H9 (cell line): ENCODE measurements around the gene TADA1. TPM values are rescaled to one million over a fixed set of nuclear protein-coding genes. Genes with fewer than 3 reads are reported as not detected.

ENCODE experiments used
- DNase-seq: peaks from one replicate; pipeline ENCODE4 v3.0.0-alpha.2; 2017
- H2AFZ ChIP-seq: one replicate; pipeline ENCODE4 v1.6.1; 2013; ENCODE audit warnings: mild to moderate bottlenecking, low read length, control low read depth, moderate library complexity
- H2AK5ac ChIP-seq: 2 replicates; pipeline ENCODE4 v1.6.1; 2013; ENCODE audit warnings: low read length, control low read depth, mixed read lengths; ENCODE audit not compliant: insufficient read length
- H2BK120ac ChIP-seq: one replicate; pipeline ENCODE4 v1.6.1; 2013; ENCODE audit warnings: low read depth, mild to moderate bottlenecking, low read length, control low read depth, inconsistent platforms; ENCODE audit not compliant: poor library complexity, severe bottlenecking
- H2BK12ac ChIP-seq: 2 replicates; pipeline ENCODE4 v1.6.1; 2013; ENCODE audit warnings: low read length, control low read depth, mixed read lengths, low read depth; ENCODE audit not compliant: insufficient read length
- H2BK15ac ChIP-seq: 2 replicates; pipeline ENCODE4 v1.6.1; 2013; ENCODE audit warnings: low read depth, low read length, control low read depth
- H2BK20ac ChIP-seq: one replicate; pipeline ENCODE4 v1.6.1; 2013; ENCODE audit warnings: low read depth, mild to moderate bottlenecking, low read length, control low read depth, inconsistent platforms; ENCODE audit not compliant: poor library complexity, severe bottlenecking
- H2BK5ac ChIP-seq: 2 replicates; pipeline ENCODE4 v1.6.1; 2013; ENCODE audit warnings: low read length, control low read depth, mixed read lengths; ENCODE audit not compliant: insufficient read length
- H3K14ac ChIP-seq: 2 replicates; pipeline ENCODE4 v1.6.1; 2013; ENCODE audit warnings: low read length, control low read depth; ENCODE audit not compliant: insufficient read depth
- H3K18ac ChIP-seq: 2 replicates; pipeline ENCODE4 v1.6.1; 2013; ENCODE audit warnings: low read depth, mild to moderate bottlenecking, mixed read lengths, low read length, control low read depth; ENCODE audit not compliant: insufficient read length
- H3K23ac ChIP-seq: 2 replicates; pipeline ENCODE4 v1.6.1; 2013; ENCODE audit warnings: low read length, control low read depth, mixed read lengths, low read depth; ENCODE audit not compliant: insufficient read length
- H3K23me2 ChIP-seq: 2 replicates; pipeline ENCODE4 v1.6.1; 2013; ENCODE audit warnings: low read depth, mild to moderate bottlenecking, mixed read lengths, low read length, control low read depth; ENCODE audit not compliant: insufficient read length, poor library complexity, severe bottlenecking
- H3K27ac ChIP-seq: 2 replicates; pipeline ENCODE4 v1.5.1; 2013; ENCODE audit warnings: low read length, control low read depth, mixed read lengths, low read depth; ENCODE audit not compliant: insufficient read length
- H3K27me3 ChIP-seq: 2 replicates; pipeline ENCODE4 v1.6.1; 2013; ENCODE audit warnings: low read length, control low read depth, inconsistent platforms; ENCODE audit not compliant: insufficient read depth
- H3K4ac ChIP-seq: 2 replicates; pipeline ENCODE4 v1.6.1; 2013; ENCODE audit warnings: low read depth, mild to moderate bottlenecking, control low read depth, inconsistent platforms, low read length, moderate library complexity
- H3K4me1 ChIP-seq: 2 replicates; pipeline ENCODE4 v1.6.1; 2013; ENCODE audit warnings: low read length, control low read depth, inconsistent platforms; ENCODE audit not compliant: insufficient read depth
- H3K4me2 ChIP-seq: 2 replicates; pipeline ENCODE4 v1.6.1; 2013; ENCODE audit warnings: low read length, control low read depth, mixed read lengths; ENCODE audit not compliant: insufficient read length, insufficient read depth
- H3K56ac ChIP-seq: 2 replicates; pipeline ENCODE4 v1.6.1; 2013; ENCODE audit warnings: low read depth, mild to moderate bottlenecking, mixed read lengths, low read length, control low read depth; ENCODE audit not compliant: insufficient read length
- H3K79me1 ChIP-seq: 2 replicates; pipeline ENCODE4 v1.6.1; 2013; ENCODE audit warnings: low read depth, mild to moderate bottlenecking, moderate library complexity, low read length, control low read depth, inconsistent platforms; ENCODE audit not compliant: insufficient read depth, poor library complexity, severe bottlenecking
- H3K79me2 ChIP-seq: 2 replicates; pipeline ENCODE4 v1.6.1; 2013; ENCODE audit warnings: low read length, control low read depth, inconsistent platforms; ENCODE audit not compliant: insufficient read depth
- H3K9ac ChIP-seq: 2 replicates; pipeline ENCODE4 v1.6.1; 2013; ENCODE audit warnings: low read length, control low read depth, mixed read lengths; ENCODE audit not compliant: insufficient read length; ENCODE audit errors: extremely low read depth
- H3K9me3 ChIP-seq: one replicate; pipeline ENCODE4 v1.6.1; 2013; ENCODE audit warnings: low read depth, low read length, inconsistent platforms; ENCODE audit not compliant: control insufficient read depth
- H3T11ph ChIP-seq: one replicate; pipeline ENCODE4 v1.6.1; 2013; ENCODE audit warnings: mild to moderate bottlenecking, low read length, control low read depth, inconsistent platforms
- H4K20me1 ChIP-seq: one replicate; pipeline ENCODE4 v1.6.1; 2013; ENCODE audit not compliant: control insufficient read depth, insufficient read length, insufficient read depth
- H4K5ac ChIP-seq: 2 replicates; pipeline ENCODE4 v1.6.1; 2013; ENCODE audit warnings: low read depth, mild to moderate bottlenecking, mixed read lengths, low read length, control low read depth; ENCODE audit not compliant: insufficient read length
- H4K8ac ChIP-seq: replicated peaks from 2 replicates; pipeline ENCODE4 v1.6.1; 2013; ENCODE audit warnings: low read length, control low read depth, mixed read lengths, low read depth; ENCODE audit not compliant: insufficient read length
- H4K91ac ChIP-seq: 2 replicates; pipeline ENCODE4 v1.6.1; 2013; ENCODE audit warnings: low read depth, mild to moderate bottlenecking, moderate library complexity, mixed read lengths, low read length, control low read depth; ENCODE audit not compliant: insufficient read length
- H3K27ac Mint-ChIP-seq, 3 experiments: 2 replicates in 2 of 3; 3 replicates in 1 of 3; pipeline ENCODE4 v1.8.0; 2020 to 2021; ENCODE audit warnings: mixed read lengths in 3 of 3, mild to moderate bottlenecking in 1 of 3, moderate library complexity in 1 of 3
- H3K27me3 Mint-ChIP-seq: 2 replicates; pipeline ENCODE4 v1.8.0; 2021; ENCODE audit warnings: low read depth, mild to moderate bottlenecking, moderate library complexity, mixed read lengths
- H3K36me3 Mint-ChIP-seq, 3 experiments: 2 replicates in 2 of 3; 3 replicates in 1 of 3; pipeline ENCODE4 v1.8.0; 2020 to 2021; ENCODE audit warnings: low read depth in 3 of 3, mixed read lengths in 3 of 3; ENCODE audit not compliant: insufficient read depth in 1 of 3
- H3K4me1 Mint-ChIP-seq, 2 experiments: 2 replicates each; pipeline ENCODE4 v1.8.0; 2020; ENCODE audit warnings: mixed read lengths in 2 of 2
- H3K4me3 Mint-ChIP-seq, 2 experiments: 2 replicates in 1 of 2; 3 replicates in 1 of 2; pipeline ENCODE4 v1.8.0; 2020 to 2021; ENCODE audit warnings: mild to moderate bottlenecking in 2 of 2, mixed read lengths in 2 of 2, moderate library complexity in 1 of 2
- H3K9me3 Mint-ChIP-seq, 2 experiments: 2 replicates in 1 of 2; 3 replicates in 1 of 2; pipeline ENCODE4 v1.8.0; 2020; ENCODE audit warnings: mild to moderate bottlenecking in 2 of 2, mixed read lengths in 2 of 2, moderate library complexity in 1 of 2
- WGBS: extraction: QIAGEN DNeasy Blood & Tissue Kit; methylation state at CpG from one replicate; pipeline ENCODE4 v1.1.7; 2013; ENCODE audit warnings: missing lambda C conversion rate, low lambda C conversion rate, mixed read lengths; ENCODE audit not compliant: insufficient read length; ENCODE audit errors: extremely low coverage; 5-methylcytosine and 5-hydroxymethylcytosine counted together
- total RNA-seq: library from RNA; stranded (reverse); gene quantifications from 2 replicates; pipeline ENCODE4 v1.2.1, GENCODE V29; 2021
- TF ChIP-seq, protein P1 (sequence below): fragments of 200-600 bp; sonication (generic); conservative IDR thresholded peaks from 3 replicates; pipeline ENCODE4 v1.8.0; 2021; ENCODE audit warnings: antibody characterized with exemption, mild to moderate bottlenecking

Gene TADA1
- total RNA-seq, 1 experiment from 2014 or later: 20.7 TPM

DNA sequence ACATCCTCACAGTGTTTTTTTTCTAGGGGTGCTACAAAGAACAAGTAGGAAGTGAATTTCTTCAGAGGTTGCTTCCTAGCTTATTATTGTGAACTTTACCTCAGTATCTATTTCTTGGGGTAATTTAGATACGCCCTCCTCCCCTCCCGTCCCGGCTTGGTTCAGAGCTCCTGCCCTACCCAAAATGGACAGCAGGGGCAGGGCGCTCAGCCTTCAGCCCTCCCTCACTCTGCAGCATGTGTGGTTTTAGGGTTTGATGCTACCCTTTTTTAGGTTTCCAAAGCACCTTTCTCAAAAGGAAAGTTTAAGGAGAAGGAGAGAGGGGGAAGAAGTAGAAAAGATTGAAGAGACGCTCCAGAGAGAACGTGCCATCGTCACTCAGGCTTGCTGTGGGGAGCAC lies 53.7 kb downstream of the TADA1 start:
- H3K56ac ChIP-seq: no peak overlapping the region
- peak overlapping the region; percentile 88 for H2AFZ ChIP-seq
- H2BK120ac ChIP-seq: no peak overlapping the region
- no peak overlapping the region for H3K4ac ChIP-seq
- H4K8ac ChIP-seq: no peak overlapping the region
- Mint-ChIP-seq H3K27me3 (no peaks in the 10 kb centered on the region), H3K4me1 (no peaks in the 10 kb centered on the region), H3K27ac (no peak overlapping the region), H3K9me3 (peaks cover 11 to 12% of the 10 kb centered on the region in 2 experiments), H3K4me3 (no peak overlapping the region), H3K36me3 (peaks cover 5 to 8% (median 7%) of the 10 kb centered on the region in 3 experiments; a peak in 5 of 7 replicates)
- no peak overlapping the region for H3K18ac ChIP-seq
- H4K5ac ChIP-seq: no peak overlapping the region
- no peak overlapping the region for H2BK12ac ChIP-seq
- H3K9me3 ChIP-seq: no peaks in the 10 kb centered on the region
- no peak overlapping the region for H3K23ac ChIP-seq
- no peak overlapping the region for H4K91ac ChIP-seq
- no CpG with 5 or more reads among the region's 7 CpGs for WGBS
- no peak overlapping the region for H2BK15ac ChIP-seq
- H2AK5ac ChIP-seq: no peak overlapping the region
- no peaks in the 10 kb centered on the region for H3K79me2 ChIP-seq
- H3T11ph ChIP-seq: no peak overlapping the region
- no peak overlapping the region for H3K14ac ChIP-seq
- no peaks in the 10 kb centered on the region for H3K79me1 ChIP-seq
- no peak overlapping the region for H2BK5ac ChIP-seq
- H3K4me2 ChIP-seq: no peak overlapping the region
- no peaks in the 10 kb centered on the region for H3K23me2 ChIP-seq
- TF ChIP-seq, protein P1, sequence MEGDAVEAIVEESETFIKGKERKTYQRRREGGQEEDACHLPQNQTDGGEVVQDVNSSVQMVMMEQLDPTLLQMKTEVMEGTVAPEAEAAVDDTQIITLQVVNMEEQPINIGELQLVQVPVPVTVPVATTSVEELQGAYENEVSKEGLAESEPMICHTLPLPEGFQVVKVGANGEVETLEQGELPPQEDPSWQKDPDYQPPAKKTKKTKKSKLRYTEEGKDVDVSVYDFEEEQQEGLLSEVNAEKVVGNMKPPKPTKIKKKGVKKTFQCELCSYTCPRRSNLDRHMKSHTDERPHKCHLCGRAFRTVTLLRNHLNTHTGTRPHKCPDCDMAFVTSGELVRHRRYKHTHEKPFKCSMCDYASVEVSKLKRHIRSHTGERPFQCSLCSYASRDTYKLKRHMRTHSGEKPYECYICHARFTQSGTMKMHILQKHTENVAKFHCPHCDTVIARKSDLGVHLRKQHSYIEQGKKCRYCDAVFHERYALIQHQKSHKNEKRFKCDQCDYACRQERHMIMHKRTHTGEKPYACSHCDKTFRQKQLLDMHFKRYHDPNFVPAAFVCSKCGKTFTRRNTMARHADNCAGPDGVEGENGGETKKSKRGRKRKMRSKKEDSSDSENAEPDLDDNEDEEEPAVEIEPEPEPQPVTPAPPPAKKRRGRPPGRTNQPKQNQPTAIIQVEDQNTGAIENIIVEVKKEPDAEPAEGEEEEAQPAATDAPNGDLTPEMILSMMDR: peak; percentile 71
- no peak overlapping the region for H3K9ac ChIP-seq
- no peaks in the 10 kb centered on the region for H3K27me3 ChIP-seq
- no peaks in the 10 kb centered on the region for H3K4me1 ChIP-seq
- H3K27ac ChIP-seq: no peak overlapping the region
- DNase-seq: no peak
- H4K20me1 ChIP-seq: no peaks in the 10 kb centered on the region
- H2BK20ac ChIP-seq: no peak overlapping the region
